RPMI7951 (cell line): ENCODE results near the gene SNX25. TPM values are rescaled to one million over a fixed set of nuclear protein-coding genes. Genes with fewer than 3 reads are reported as not detected.

ENCODE experiments used
- DNase-seq: peaks from one replicate; pipeline ENCODE4 v3.0.0-alpha.2; 2012; ENCODE audit warnings: low read depth
- total RNA-seq: library from RNA; depleted of rRNA; stranded (reverse); fragments of >200 nt; shearing (Covaris generic); gene quantifications from 2 replicates; pipeline ENCODE4 v1.2.3, GENCODE V29; 2014; rRNA removed

SNX25 gene
- total RNA-seq, 1 experiment from 2014 or later, result 18.3 TPM

DNA sequence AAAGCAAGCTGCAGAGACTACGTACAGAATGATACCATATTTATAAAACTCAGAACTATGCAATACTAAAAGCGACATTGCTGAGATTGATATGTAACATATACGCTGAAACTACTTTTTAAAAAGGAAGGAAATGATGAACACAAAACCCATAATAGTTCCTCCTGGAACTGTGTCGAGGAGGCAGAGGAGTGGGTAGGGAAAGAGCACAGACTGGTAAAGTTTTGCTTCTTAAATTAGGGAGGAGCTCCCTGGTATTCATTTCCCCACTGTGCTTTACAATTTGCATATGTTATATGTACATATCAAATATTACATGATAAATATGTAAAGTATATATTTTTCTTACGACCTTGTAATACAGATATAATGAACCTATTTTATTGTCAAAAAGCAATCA, 202.5 kb downstream of the SNX25 start:
- no peak for DNase-seq

DNA sequence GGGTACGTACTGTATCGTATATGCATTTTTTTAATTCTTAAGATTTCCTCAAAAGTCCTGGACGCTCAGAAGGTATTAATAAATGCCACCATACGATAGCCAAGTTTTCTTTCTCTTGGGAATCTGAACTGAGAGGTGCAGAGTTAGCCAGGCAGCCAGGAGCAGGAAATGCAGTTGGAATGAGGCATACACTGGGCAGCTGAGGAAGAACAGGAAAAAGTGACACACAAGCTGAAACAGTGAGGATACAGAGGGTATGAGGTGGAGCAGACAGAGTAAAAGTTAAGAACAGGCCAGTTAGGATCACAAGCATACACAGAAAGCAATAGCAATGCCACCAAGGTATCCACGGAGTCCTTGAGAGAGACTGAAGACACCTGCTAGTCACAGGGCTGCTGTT, 203.0 kb downstream of the SNX25 start:
- no peak for DNase-seq

Other genes with a start within 250 kb of the SNX25 start
- not detected in 2 replicates for gene HELT, start 191.1 kb upstream of the SNX25 start, total RNA-seq
- gene SLC25A4, start 66.3 kb upstream of the SNX25 start, total RNA-seq, result 9.0 and 13.3 TPM in 2 replicates
- 23.7 and 28.1 TPM in 2 replicates for gene CFAP97, start 5.6 kb upstream of the SNX25 start, total RNA-seq
- 0.48 and 0.68 TPM in 2 replicates for gene LRP2BP, start 186.3 kb downstream of the SNX25 start, total RNA-seq
- 23.3 and 38.2 TPM in 2 replicates for gene ANKRD37, start 187.2 kb downstream of the SNX25 start, total RNA-seq
- gene UFSP2, start 216.4 kb downstream of the SNX25 start, total RNA-seq, result 28.8 and 38.6 TPM in 2 replicates